ENCODE measurements around the gene ATXN7L3. TPM values are rescaled to one million over a fixed set of nuclear protein-coding genes. Genes with fewer than 3 reads are reported as not detected.

ATXN7L3 gene
- polyA plus RNA-seq, 3 donors = 8.5 to 60.9 (median 9.9) TPM

DNA sequence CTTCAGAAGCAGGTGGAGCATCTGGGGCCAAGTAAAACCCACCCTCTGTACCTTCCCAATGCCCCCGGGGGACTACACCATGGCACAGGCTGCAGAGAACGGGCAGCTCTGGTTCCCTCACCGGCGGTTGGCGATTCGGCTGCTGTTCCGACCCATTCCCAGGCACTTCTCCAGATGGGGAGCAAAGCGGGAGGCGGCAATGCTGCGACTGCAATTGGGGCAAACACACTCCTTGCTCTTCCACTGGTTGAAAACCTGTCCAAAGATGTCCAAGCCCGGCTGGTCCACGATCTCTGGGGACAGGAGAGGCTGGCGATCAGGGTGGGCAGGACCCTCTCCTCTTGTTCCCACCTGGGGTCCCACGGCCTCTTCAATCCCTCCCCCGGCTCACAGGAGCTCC lies 2.6 kb downstream of the ATXN7L3 start:
- peak overlapping the region in 1 of 2 donors; percentile 89 for H3K27ac ChIP-seq (ENCODE audit: low read depth in 1 of 2, low read length in 2 of 2)
- intact Hi-C loops (cut with micrococcal nuclease) = no loop called here
- H3K4me2 ChIP-seq (replicated peaks; ENCODE audit: extremely low read depth, low read length, poor library complexity, severe bottlenecking) = no peak overlapping the region
- no peak for DNase-seq
- Mint-ChIP-seq H3K4me1 (peaks cover 38% of the 10 kb centered on the region), H3K36me3 (peaks cover 44 to 54% of the 10 kb centered on the region in 2 donors), H3K4me3 (peak overlapping the region in 1 of 2 donors; percentile 4), H3K27me3 (ENCODE audit: low read depth in 3 of 3) (peaks cover 0 to 2% (median 0%) of the 10 kb centered on the region in 3 donors), H3K9me3 (no peaks in the 10 kb centered on the region), H3K27ac (peak overlapping the region in 2 of 7 donors; percentile 13 to 92)
- peaks cover 54% of the 10 kb centered on the region for H4K20me1 ChIP-seq (ENCODE audit: insufficient read depth, low read length)
- H3K4me3 ChIP-seq (replicated peaks in 1 of 3; ENCODE audit: low read depth in 2 of 3, low read length in 3 of 3) = no peak overlapping the region
- peaks cover 52% of the 10 kb centered on the region for H3K79me2 ChIP-seq (ENCODE audit: insufficient read depth, low read length)
- H2AFZ ChIP-seq (ENCODE audit: insufficient read depth, low read depth, low read length, poor library complexity, severe bottlenecking) = no peak overlapping the region
- no peak for TF ChIP-seq CTCF (IDR thresholded peaks at IDR 0.05)
- H3K9ac ChIP-seq (ENCODE audit: insufficient read depth, low read length, poor library complexity, severe bottlenecking) = no peak overlapping the region
- H3K9me3 ChIP-seq (replicated peaks in 1 of 2; ENCODE audit: control insufficient read depth in 1 of 2, insufficient read depth in 1 of 2, low read length in 2 of 2) = no peaks in the 10 kb centered on the region
- peaks cover 45 to 53% of the 10 kb centered on the region in 2 donors for H3K36me3 ChIP-seq (replicated peaks in 1 of 2; ENCODE audit: control insufficient read depth in 1 of 2, insufficient read depth in 2 of 2, low read length in 2 of 2)
- peaks cover 33 to 41% of the 10 kb centered on the region in 2 donors for H3K4me1 ChIP-seq (ENCODE audit: control insufficient read depth in 1 of 2, insufficient read depth in 2 of 2, low read length in 2 of 2)
- 98% methylated on average over 15 of the region's 15 CpGs for WGBS (ENCODE audit: insufficient coverage)
- H3K27me3 ChIP-seq (ENCODE audit: control insufficient read depth in 2 of 2, insufficient read depth in 2 of 2, low read length in 2 of 2) = no peaks in the 10 kb centered on the region

DNA sequence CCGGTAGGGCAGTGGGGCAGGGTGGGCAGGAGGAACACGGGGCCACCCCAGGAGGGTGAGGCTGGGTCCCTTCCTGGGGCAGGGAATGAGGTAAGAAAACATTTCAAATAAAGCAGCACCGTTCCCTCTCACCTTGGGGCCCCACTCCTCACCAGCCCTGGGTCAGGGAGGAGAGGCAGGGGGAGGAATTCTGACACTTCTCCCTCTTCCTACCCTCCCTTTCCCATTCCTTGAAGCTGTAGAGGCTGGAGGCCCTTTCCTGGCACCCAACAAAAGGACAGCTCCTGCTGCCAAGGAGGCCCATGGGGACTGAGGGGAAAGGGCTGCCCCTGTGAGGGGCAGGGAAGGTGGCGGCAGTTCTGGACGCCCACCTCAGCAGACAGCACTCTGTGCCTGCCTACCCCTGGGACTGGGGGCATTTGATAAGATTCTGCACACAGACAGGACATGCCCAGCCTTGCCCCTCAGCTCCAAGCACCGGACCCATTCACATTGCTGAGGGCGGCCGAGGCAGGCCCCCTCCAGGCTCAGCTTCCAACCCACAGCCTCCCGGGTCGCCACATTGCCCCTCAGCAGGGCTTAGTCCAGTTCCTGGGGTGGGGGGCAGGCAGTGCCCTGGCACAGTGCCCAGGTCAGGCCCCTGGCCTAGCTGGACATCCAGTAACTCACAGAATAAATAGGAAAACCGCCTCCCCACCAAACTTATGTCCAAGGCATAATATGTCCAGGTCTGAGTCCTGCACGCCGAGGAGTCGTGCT lies 6.2 kb downstream of the ATXN7L3 start:
- Histone ChIP-seq H3K4me3 (replicated peaks in 1 of 3; ENCODE audit: low read depth in 2 of 3, low read length in 3 of 3) (no peak overlapping the region), H3K27me3 (ENCODE audit: control insufficient read depth in 2 of 2, insufficient read depth in 2 of 2, low read length in 2 of 2) (no peaks in the 10 kb centered on the region), H2AFZ (ENCODE audit: insufficient read depth, low read depth, low read length, poor library complexity, severe bottlenecking) (no peak overlapping the region), H3K79me2 (ENCODE audit: insufficient read depth, low read length) (peaks cover 56% of the 10 kb centered on the region), H3K36me3 (replicated peaks in 1 of 2; ENCODE audit: control insufficient read depth in 1 of 2, insufficient read depth in 2 of 2, low read length in 2 of 2) (peaks cover 67 to 80% of the 10 kb centered on the region in 2 donors), H3K4me1 (ENCODE audit: control insufficient read depth in 1 of 2, insufficient read depth in 2 of 2, low read length in 2 of 2) (peaks cover 35 to 42% of the 10 kb centered on the region in 2 donors), H3K27ac (ENCODE audit: low read depth in 1 of 2, low read length in 2 of 2) (peak overlapping the region in 1 of 2 donors; percentile 48), H4K20me1 (ENCODE audit: insufficient read depth, low read length) (peaks cover 74% of the 10 kb centered on the region), H3K9ac (ENCODE audit: insufficient read depth, low read length, poor library complexity, severe bottlenecking) (no peak overlapping the region), H3K4me2 (replicated peaks; ENCODE audit: extremely low read depth, low read length, poor library complexity, severe bottlenecking) (no peak overlapping the region), H3K9me3 (replicated peaks in 1 of 2; ENCODE audit: control insufficient read depth in 1 of 2, insufficient read depth in 1 of 2, low read length in 2 of 2) (no peaks in the 10 kb centered on the region)
- Mint-ChIP-seq H3K27me3 (ENCODE audit: low read depth in 3 of 3) (peaks cover 0 to 2% (median 0%) of the 10 kb centered on the region in 3 donors), H3K27ac (peak overlapping the region in 5 of 7 donors; percentile 1 to 82 (median 42)), H3K9me3 (no peaks in the 10 kb centered on the region), H3K4me3 (no peak overlapping the region), H3K4me1 (peaks cover 33% of the 10 kb centered on the region), H3K36me3 (peaks cover 64 to 82% of the 10 kb centered on the region in 2 donors)
- no peak for TF ChIP-seq CTCF (IDR thresholded peaks at IDR 0.05)
- 89% methylated on average over 12 of the region's 14 CpGs for WGBS (ENCODE audit: insufficient coverage)
- intact Hi-C loops (cut with micrococcal nuclease) = no loop called here
- no peak for DNase-seq
